Osteoblast (primary cell): ENCODE data around the gene BCL2L2. TPM values are rescaled to one million over a fixed set of nuclear protein-coding genes. Genes with fewer than 3 reads are reported as not detected.
A peak's percentile ranks its signal among the peaks of the same experiment; 100 is the strongest.

Experiments used
- DNase-seq: peaks from one replicate; pipeline ENCODE4 v3.0.0; 2011; ENCODE audit warnings: low spot score, mixed read lengths; ENCODE audit not compliant: insufficient read length; ENCODE audit errors: missing footprints
- H2AFZ ChIP-seq: 2 replicates; pipeline ENCODE4 v1.6.0; 2011; ENCODE audit warnings: mild to moderate bottlenecking, low read length
- H3K27ac ChIP-seq: 2 replicates; pipeline ENCODE4 v1.5.1; 2011; ENCODE audit warnings: mild to moderate bottlenecking, low read depth, low read length, moderate library complexity
- H3K27me3 ChIP-seq: 2 replicates; pipeline ENCODE4 v1.6.0; 2012; ENCODE audit warnings: mild to moderate bottlenecking, control low read depth, inconsistent platforms, low read length, moderate library complexity; ENCODE audit not compliant: insufficient read depth
- H3K36me3 ChIP-seq: 2 replicates; pipeline ENCODE4 v1.5.1; 2011; ENCODE audit warnings: mild to moderate bottlenecking, low read length, control low read depth, moderate library complexity; ENCODE audit not compliant: insufficient read depth
- H3K4me1 ChIP-seq: 2 replicates; pipeline ENCODE4 v1.5.1; 2011; ENCODE audit warnings: mild to moderate bottlenecking, low read length, control low read depth, moderate library complexity; ENCODE audit not compliant: insufficient read depth
- H3K4me2 ChIP-seq: 2 replicates; pipeline ENCODE4 v1.6.0; 2011; ENCODE audit warnings: mild to moderate bottlenecking, low read length; ENCODE audit not compliant: insufficient read depth
- H3K4me3 ChIP-seq: fragments of 200-600 bp; sonication (generic); 3 replicates; pipeline ENCODE4 v1.5.1; 2012; ENCODE audit warnings: mild to moderate bottlenecking, low read length, inconsistent platforms; ENCODE audit not compliant: insufficient read depth
- H3K79me2 ChIP-seq: 2 replicates; pipeline ENCODE4 v1.6.0; 2012; ENCODE audit warnings: mild to moderate bottlenecking, low read length, control low read depth, inconsistent platforms; ENCODE audit not compliant: insufficient read depth
- H3K9me3 ChIP-seq: 2 replicates; pipeline ENCODE4 v1.5.1; 2011; ENCODE audit warnings: low read depth, low read length, control low read depth
- H4K20me1 ChIP-seq: 2 replicates; pipeline ENCODE4 v1.6.0; 2012; ENCODE audit warnings: mild to moderate bottlenecking, low read length, control low read depth; ENCODE audit not compliant: insufficient read depth
- CTCF ChIP-seq: IDR thresholded peaks from 2 replicates; pipeline ENCODE4 v1.5.1; 2011; ENCODE audit warnings: mild to moderate bottlenecking, low read depth, low read length, moderate library complexity; ENCODE audit errors: extremely low read depth
- total RNA-seq: library from RNA; depleted of rRNA; stranded (reverse); fragments of >200 nt; gene quantifications from 2 replicates; pipeline ENCODE4 v1.2.3, GENCODE V29; 2012

Gene BCL2L2
- total RNA-seq, 1 donor = 19.5 TPM

GRCh38 chr14:23284654-23285529, 21.7 kb upstream of the BCL2L2 start:
- H3K36me3 ChIP-seq = no peaks in the 10 kb centered on the region
- H3K9me3 ChIP-seq = no peaks in the 10 kb centered on the region
- H4K20me1 ChIP-seq = peaks cover 2% of the 10 kb centered on the region
- peak overlapping the region; percentile 93 for H3K4me2 ChIP-seq
- DNase-seq = no peak
- peak overlapping the region; percentile 54 for H3K27ac ChIP-seq
- peak overlapping the region; percentile 98 for H2AFZ ChIP-seq
- no peak for TF ChIP-seq CTCF
- peak overlapping the region; percentile 94 for H3K4me3 ChIP-seq
- H3K4me1 ChIP-seq = peaks cover 16% of the 10 kb centered on the region
- H3K27me3 ChIP-seq = peaks cover 14% of the 10 kb centered on the region
- peaks cover 19% of the 10 kb centered on the region for H3K79me2 ChIP-seq

- Histone ChIP-seq H3K4me2 (peak overlapping the region; percentile 93), H3K27ac (peak overlapping the region; percentile 54), H4K20me1 (peaks cover 2% of the 10 kb centered on the region), H2AFZ (peak overlapping the region; percentile 98), H3K4me1 (peaks cover 16% of the 10 kb centered on the region), H3K9me3 (no peaks in the 10 kb centered on the region), H3K4me3 (peak overlapping the region; percentile 94), H3K79me2 (peaks cover 19% of the 10 kb centered on the region), H3K27me3 (peaks cover 15% of the 10 kb centered on the region), H3K36me3 (no peaks in the 10 kb centered on the region)
- TF ChIP-seq CTCF = no peak
- DNase-seq = no peak
Observed at GRCh38 chr14:23285530-23286019, 21.1 kb upstream of the BCL2L2 start.

- Histone ChIP-seq H2AFZ (peak within 1 kb of the TSS; percentile 98), H3K27me3 (peaks cover 15% of the 10 kb centered on the region), H3K4me2 (peak within 1 kb of the TSS; percentile 93), H3K9me3 (no peaks in the 10 kb centered on the region), H3K79me2 (peaks cover 19% of the 10 kb centered on the region), H3K27ac (peak within 1 kb of the TSS; percentile 69), H3K36me3 (no peaks in the 10 kb centered on the region), H3K4me1 (peaks cover 16% of the 10 kb centered on the region), H4K20me1 (peaks cover 2% of the 10 kb centered on the region), H3K4me3 (peak within 1 kb of the TSS; percentile 94)
- no peak for TF ChIP-seq CTCF
- DNase-seq = peak; percentile 99
Observed at GRCh38 chr14:23286020-23286901, 20.4 kb upstream of the BCL2L2 start, which contains the start of gene HOMEZ. HOMEZ (minus strand) TSS chr14:23286132; CDS start chr14:23285952, 180 bp downstream.
